Right hindlimb (tissue), 1 donor: Measurements from ENCODE around the gene SOX1.

ENCODE experiments used
- DNase-seq: peaks from one replicate; pipeline ENCODE4 v3.0.0-alpha.2; 2018

SOX1 gene

GRCh38 chr13:112073245-112074138 lies 6.5 kb downstream of the SOX1 start:
- DNase-seq: no peak

GRCh38 chr13:112074139-112074865 lies 7.4 kb downstream of the SOX1 start:
- no peak for DNase-seq

- DNase-seq: no peak
Observed at GRCh38 chr13:112077729-112078128, 10.8 kb downstream of the SOX1 start.

GRCh38 chr13:112078216-112078615 lies 11.3 kb downstream of the SOX1 start:
- DNase-seq: no peak

- DNase-seq: no peak
Observed at GRCh38 chr13:112078879-112079531, 12.1 kb downstream of the SOX1 start.

- no peak for DNase-seq
Observed at GRCh38 chr13:112079696-112080095, 12.7 kb downstream of the SOX1 start.

GRCh38 chr13:112083971-112084370 lies 17.0 kb downstream of the SOX1 start:
- DNase-seq: no peak

- DNase-seq: no peak
Observed at GRCh38 chr13:112092453-112092852, 25.5 kb downstream of the SOX1 start.

- DNase-seq: no peak
Observed at GRCh38 chr13:112095354-112095753, 28.4 kb downstream of the SOX1 start.

- no peak for DNase-seq
Observed at GRCh38 chr13:112096959-112097358, 30.0 kb downstream of the SOX1 start.

- no peak for DNase-seq
Observed at GRCh38 chr13:112097770-112098169, 30.8 kb downstream of the SOX1 start.

GRCh38 chr13:112098699-112099098 lies 31.8 kb downstream of the SOX1 start:
- DNase-seq: no peak

- no peak for DNase-seq
Observed at GRCh38 chr13:112101360-112101930, 34.5 kb downstream of the SOX1 start.

GRCh38 chr13:112102243-112102642 lies 35.3 kb downstream of the SOX1 start:
- no peak for DNase-seq

GRCh38 chr13:112103260-112103838 lies 36.4 kb downstream of the SOX1 start:
- DNase-seq: no peak

GRCh38 chr13:112103961-112104880 lies 37.3 kb downstream of the SOX1 start:
- DNase-seq: peak; percentile 68

GRCh38 chr13:112104881-112105234 lies 37.9 kb downstream of the SOX1 start:
- DNase-seq: no peak

- DNase-seq: no peak
Observed at GRCh38 chr13:112105244-112105681, 38.3 kb downstream of the SOX1 start.

- DNase-seq: no peak
Observed at GRCh38 chr13:112105892-112106291, 38.9 kb downstream of the SOX1 start.

- no peak for DNase-seq
Observed at GRCh38 chr13:112106478-112107141, 39.7 kb downstream of the SOX1 start.

- DNase-seq: no peak
Observed at GRCh38 chr13:112107289-112107688, 40.3 kb downstream of the SOX1 start.
